Choroid plexus epithelial cell (primary cell): ENCODE measurements around the gene PLEKHN1.
"Not testable (repeated sequence)": the region's sequence is repeated elsewhere in the genome, so short reads cannot be mapped to it uniquely, and the experiment has no call there.

Source experiments
- DNase-seq: peaks from one replicate; pipeline ENCODE4 v3.0.0-alpha.2; 2010; ENCODE audit warnings: low read depth
- H3K4me3 ChIP-seq: 2 replicates; pipeline ENCODE4 v1.5.1; 2011; ENCODE audit warnings: low read depth, mild to moderate bottlenecking, control low read depth, low read length, moderate library complexity
- CTCF ChIP-seq: conservative IDR thresholded peaks from 2 replicates; pipeline ENCODE4 v1.5.1; 2011; ENCODE audit warnings: low read depth, mild to moderate bottlenecking, control low read depth, inconsistent platforms, low read length, moderate library complexity

Gene PLEKHN1

GRCh38 chr1:1006305-1007159, 40.2 kb downstream of the PLEKHN1 start:
- TF ChIP-seq CTCF: no peak
- no peak for DNase-seq
- H3K4me3 ChIP-seq: no peak overlapping the region

GRCh38 chr1:1010131-1010530, 43.8 kb downstream of the PLEKHN1 start:
- H3K4me3 ChIP-seq, DNase-seq: not testable (repeated sequence)

GRCh38 chr1:1011396-1011949, 45.2 kb downstream of the PLEKHN1 start:
- no peak overlapping the region for H3K4me3 ChIP-seq
- no peak for DNase-seq
- no peak for TF ChIP-seq CTCF

GRCh38 chr1:1012736-1013104, 46.4 kb downstream of the PLEKHN1 start:
- peak overlapping the region; percentile 76 for H3K4me3 ChIP-seq
- not testable (repeated sequence) for DNase-seq

- peak; percentile 86 for DNase-seq
- TF ChIP-seq CTCF: no peak
- peak within 1 kb of the TSS; percentile 76 for H3K4me3 ChIP-seq
These were observed 47.0 kb downstream of the PLEKHN1 start, which contains the start of gene ISG15 for GRCh38 chr1:1013105-1013921. TSS of gene ISG15 (plus strand) at chr1:1013497. CDS start at chr1:1013574, 77 bp downstream.

- no peak for DNase-seq
- peak overlapping the region; percentile 76 for H3K4me3 ChIP-seq
- no peak for TF ChIP-seq CTCF
These were observed 47.8 kb downstream of the PLEKHN1 start for GRCh38 chr1:1013922-1014648.

- TF ChIP-seq CTCF: peak; percentile 42
- H3K4me3 ChIP-seq: no peak overlapping the region
- no peak for DNase-seq
These were observed 48.8 kb downstream of the PLEKHN1 start for GRCh38 chr1:1014799-1015681.

GRCh38 chr1:1017397-1018320, 51.4 kb downstream of the PLEKHN1 start:
- DNase-seq, H3K4me3 ChIP-seq: not testable (repeated sequence)

- not testable (repeated sequence) for DNase-seq, H3K4me3 ChIP-seq
These were observed 52.0 kb downstream of the PLEKHN1 start for GRCh38 chr1:1018321-1018685.
